HL-60 (cell line): ENCODE measurements around the gene SLC2A9.

Source experiments
- DNase-seq, 2 experiments: peaks; one replicate each; pipeline ENCODE4 v3.0.0-alpha.2; 2010 to 2020; ENCODE audit warnings: low read depth in 1 of 2, low spot score in 1 of 2
- H3K27ac ChIP-seq: fragments of 250-450 bp; sonication (Bioruptor Pico); replicated peaks from 2 replicates; pipeline ENCODE4 v1.5.1; 2020; ENCODE audit warnings: mild to moderate bottlenecking, moderate library complexity
- H3K27me3 ChIP-seq: fragments of 250-450 bp; sonication (Bioruptor Pico); 2 replicates; pipeline ENCODE4 v1.5.1; 2021; ENCODE audit warnings: mild to moderate bottlenecking, moderate library complexity; ENCODE audit not compliant: insufficient read depth, poor library complexity, severe bottlenecking
- H3K4me3 ChIP-seq: replicated peaks from 2 replicates; pipeline ENCODE4 v1.5.1; 2011; ENCODE audit warnings: mild to moderate bottlenecking, control low read depth, low read length; ENCODE audit not compliant: insufficient read depth
- GABPA ChIP-seq: IDR thresholded peaks from 2 replicates; pipeline ENCODE4 v1.6.1; 2012; ENCODE audit warnings: low read depth
- POLR2AphosphoS5 ChIP-seq: IDR thresholded peaks from 2 replicates; pipeline ENCODE4 v1.6.1; 2012; ENCODE audit warnings: low read depth
- SPI1 ChIP-seq: IDR thresholded peaks from 2 replicates; pipeline ENCODE4 v1.6.1; 2012; ENCODE audit warnings: low read depth, mild to moderate bottlenecking, borderline replicate concordance
- TF ChIP-seq, protein P1 (sequence below): IDR thresholded peaks from 2 replicates; pipeline ENCODE4 v1.6.1; 2012; ENCODE audit warnings: low read depth; ENCODE audit not compliant: insufficient replicate concordance
- TF ChIP-seq, protein P2 (sequence below): IDR thresholded peaks from one replicate; pipeline ENCODE4 v1.5.1; 2011; ENCODE audit warnings: low read length, control low read depth, inconsistent platforms; ENCODE audit not compliant: insufficient read depth

SLC2A9 gene

DNA sequence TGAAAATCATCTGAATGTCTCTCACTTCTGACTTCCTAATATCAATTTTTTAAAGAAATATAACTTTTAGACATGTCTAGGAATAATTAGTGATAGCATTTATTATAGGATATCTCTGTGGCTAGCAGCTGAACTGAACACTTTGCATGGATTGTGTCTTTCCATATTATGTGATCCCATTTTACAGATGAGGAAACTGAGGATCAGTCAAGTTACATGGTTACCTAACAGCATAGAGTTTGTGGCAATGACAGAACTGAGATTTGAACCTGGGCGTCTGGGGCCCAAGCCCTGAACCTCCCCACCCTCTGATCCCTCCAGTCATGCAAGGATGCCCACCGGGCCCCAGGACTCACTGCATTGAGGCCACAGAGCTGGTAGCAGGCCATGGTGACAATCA lies 101.3 kb downstream of the SLC2A9 start:
- no peak for DNase-seq
- no peak overlapping the region for H3K27ac ChIP-seq
- no peaks in the 10 kb centered on the region for H3K27me3 ChIP-seq
- TF ChIP-seq SPI1 (no peak), POLR2AphosphoS5 (no peak), GABPA (no peak)
- TF ChIP-seq, protein P1, sequence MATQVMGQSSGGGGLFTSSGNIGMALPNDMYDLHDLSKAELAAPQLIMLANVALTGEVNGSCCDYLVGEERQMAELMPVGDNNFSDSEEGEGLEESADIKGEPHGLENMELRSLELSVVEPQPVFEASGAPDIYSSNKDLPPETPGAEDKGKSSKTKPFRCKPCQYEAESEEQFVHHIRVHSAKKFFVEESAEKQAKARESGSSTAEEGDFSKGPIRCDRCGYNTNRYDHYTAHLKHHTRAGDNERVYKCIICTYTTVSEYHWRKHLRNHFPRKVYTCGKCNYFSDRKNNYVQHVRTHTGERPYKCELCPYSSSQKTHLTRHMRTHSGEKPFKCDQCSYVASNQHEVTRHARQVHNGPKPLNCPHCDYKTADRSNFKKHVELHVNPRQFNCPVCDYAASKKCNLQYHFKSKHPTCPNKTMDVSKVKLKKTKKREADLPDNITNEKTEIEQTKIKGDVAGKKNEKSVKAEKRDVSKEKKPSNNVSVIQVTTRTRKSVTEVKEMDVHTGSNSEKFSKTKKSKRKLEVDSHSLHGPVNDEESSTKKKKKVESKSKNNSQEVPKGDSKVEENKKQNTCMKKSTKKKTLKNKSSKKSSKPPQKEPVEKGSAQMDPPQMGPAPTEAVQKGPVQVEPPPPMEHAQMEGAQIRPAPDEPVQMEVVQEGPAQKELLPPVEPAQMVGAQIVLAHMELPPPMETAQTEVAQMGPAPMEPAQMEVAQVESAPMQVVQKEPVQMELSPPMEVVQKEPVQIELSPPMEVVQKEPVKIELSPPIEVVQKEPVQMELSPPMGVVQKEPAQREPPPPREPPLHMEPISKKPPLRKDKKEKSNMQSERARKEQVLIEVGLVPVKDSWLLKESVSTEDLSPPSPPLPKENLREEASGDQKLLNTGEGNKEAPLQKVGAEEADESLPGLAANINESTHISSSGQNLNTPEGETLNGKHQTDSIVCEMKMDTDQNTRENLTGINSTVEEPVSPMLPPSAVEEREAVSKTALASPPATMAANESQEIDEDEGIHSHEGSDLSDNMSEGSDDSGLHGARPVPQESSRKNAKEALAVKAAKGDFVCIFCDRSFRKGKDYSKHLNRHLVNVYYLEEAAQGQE, result no peak
- TF ChIP-seq, protein P2, sequence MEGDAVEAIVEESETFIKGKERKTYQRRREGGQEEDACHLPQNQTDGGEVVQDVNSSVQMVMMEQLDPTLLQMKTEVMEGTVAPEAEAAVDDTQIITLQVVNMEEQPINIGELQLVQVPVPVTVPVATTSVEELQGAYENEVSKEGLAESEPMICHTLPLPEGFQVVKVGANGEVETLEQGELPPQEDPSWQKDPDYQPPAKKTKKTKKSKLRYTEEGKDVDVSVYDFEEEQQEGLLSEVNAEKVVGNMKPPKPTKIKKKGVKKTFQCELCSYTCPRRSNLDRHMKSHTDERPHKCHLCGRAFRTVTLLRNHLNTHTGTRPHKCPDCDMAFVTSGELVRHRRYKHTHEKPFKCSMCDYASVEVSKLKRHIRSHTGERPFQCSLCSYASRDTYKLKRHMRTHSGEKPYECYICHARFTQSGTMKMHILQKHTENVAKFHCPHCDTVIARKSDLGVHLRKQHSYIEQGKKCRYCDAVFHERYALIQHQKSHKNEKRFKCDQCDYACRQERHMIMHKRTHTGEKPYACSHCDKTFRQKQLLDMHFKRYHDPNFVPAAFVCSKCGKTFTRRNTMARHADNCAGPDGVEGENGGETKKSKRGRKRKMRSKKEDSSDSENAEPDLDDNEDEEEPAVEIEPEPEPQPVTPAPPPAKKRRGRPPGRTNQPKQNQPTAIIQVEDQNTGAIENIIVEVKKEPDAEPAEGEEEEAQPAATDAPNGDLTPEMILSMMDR, result no peak
- no peak overlapping the region for H3K4me3 ChIP-seq

DNA sequence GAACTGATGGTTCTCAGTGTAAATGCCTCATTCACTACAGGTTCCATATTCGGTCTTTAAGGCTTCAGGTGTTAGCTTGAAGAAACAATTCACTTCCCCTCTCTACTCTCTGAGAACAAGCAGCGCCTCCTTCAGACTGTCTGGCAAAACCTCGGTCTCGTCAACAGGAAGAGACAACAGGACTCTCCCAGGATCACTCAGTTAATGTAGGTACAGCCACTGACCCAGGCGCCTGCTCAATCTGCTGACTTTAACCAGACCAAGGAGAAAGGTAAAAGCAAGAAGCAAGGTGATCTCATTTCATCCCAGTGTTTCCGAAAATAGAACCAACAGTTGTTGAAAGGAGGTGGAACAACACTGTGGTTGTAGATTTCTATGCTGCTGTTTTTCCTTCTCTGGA lies 102.2 kb downstream of the SLC2A9 start:
- TF ChIP-seq SPI1 (no peak), POLR2AphosphoS5 (no peak), GABPA (no peak)
- TF ChIP-seq, protein P2, result no peak
- TF ChIP-seq, protein P1, result no peak
- DNase-seq, result no peak
- Histone ChIP-seq H3K27me3 (no peaks in the 10 kb centered on the region), H3K27ac (no peak overlapping the region), H3K4me3 (no peak overlapping the region)

DNA sequence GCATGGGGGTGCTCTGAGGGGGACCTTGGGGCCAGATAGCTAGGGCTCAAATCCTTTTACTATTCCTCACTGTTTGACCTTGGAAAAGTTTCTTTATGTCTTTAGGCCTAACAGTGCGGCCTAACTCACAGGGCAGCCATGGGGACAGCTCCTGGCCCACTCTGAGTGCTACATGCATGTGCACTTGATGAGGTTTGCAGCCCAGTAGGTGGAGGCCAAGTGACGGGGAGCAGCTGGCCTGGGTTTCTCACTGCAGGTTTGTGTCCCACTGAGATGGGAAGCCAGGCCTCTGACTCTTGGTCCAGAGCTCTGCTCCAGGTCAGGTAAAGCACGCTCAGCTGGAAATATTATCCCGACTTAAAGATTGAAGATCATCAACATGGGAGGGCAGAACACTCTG lies 102.8 kb downstream of the SLC2A9 start:
- Histone ChIP-seq H3K27ac (no peak overlapping the region), H3K4me3 (no peak overlapping the region), H3K27me3 (no peaks in the 10 kb centered on the region)
- DNase-seq, result no peak
- TF ChIP-seq GABPA, result no peak
- TF ChIP-seq, protein P1, result no peak
- no peak for TF ChIP-seq SPI1
- no peak for TF ChIP-seq POLR2AphosphoS5
- TF ChIP-seq, protein P2, result no peak
